Stimulated activated naive CD4-positive, alpha-beta T cell treated with Interleukin-2 at 50 U/mL for 16 hours (primary cell): ENCODE data around the gene FAM185A.
"Not testable (repeated sequence)": the region's sequence is repeated elsewhere in the genome, so short reads cannot be mapped to it uniquely, and the experiment has no call there.

ENCODE experiments used
- DNase-seq: peaks from one replicate; lab custom pipeline; 2025; lab: John Stamatoyannopoulos, UW

Gene FAM185A

GRCh38 chr7:102778663-102779062, 29.9 kb downstream of the FAM185A start:
- not testable (repeated sequence) for DNase-seq

DNA sequence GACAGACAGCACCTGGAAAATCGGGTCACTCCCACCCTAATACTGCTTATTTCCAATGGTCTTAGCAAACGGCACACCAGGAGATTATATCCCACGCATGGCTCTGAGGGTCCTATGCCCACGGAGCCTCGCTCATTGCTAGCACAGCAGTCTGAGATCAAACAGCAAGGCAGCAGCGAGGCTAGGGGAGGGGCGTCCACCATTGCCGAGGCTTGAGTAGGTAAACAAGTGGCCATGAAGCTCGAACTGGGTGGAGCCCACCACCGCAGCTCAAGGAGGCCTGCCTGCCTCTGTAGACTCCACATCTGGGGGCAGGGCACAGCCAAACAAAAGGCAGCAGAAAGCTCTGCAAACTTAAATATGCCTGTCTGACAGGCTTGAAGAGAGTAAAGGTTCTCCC, 32.1 kb downstream of the FAM185A start:
- DNase-seq, result not testable (repeated sequence)

GRCh38 chr7:102788770-102789169, 40.0 kb downstream of the FAM185A start:
- DNase-seq, result not testable (repeated sequence)

- DNase-seq, result not testable (repeated sequence)
Observed at GRCh38 chr7:102790364-102791100, 41.7 kb downstream of the FAM185A start.

DNA sequence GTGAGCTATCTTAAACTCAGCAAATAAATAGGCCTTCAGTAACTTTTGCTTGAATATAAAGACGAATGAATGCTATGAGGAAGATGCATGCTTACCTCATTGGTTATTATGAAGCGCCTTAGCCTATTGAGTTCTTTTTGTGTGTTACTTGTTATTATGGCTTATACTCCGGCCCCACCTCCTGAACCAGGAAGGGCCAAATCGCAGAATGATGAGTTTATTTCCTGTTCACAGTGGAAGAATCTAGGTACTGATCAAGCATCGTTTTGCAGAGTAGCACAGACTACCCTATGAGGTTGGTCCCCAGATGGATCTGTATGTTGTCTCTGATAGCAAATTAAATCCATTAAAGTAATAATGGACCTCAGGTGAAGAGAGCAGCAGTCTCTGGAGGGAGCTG, 42.6 kb downstream of the FAM185A start:
- DNase-seq, result not testable (repeated sequence)

GRCh38 chr7:102791831-102792230, 43.0 kb downstream of the FAM185A start:
- not testable (repeated sequence) for DNase-seq

GRCh38 chr7:102794567-102794966, 45.8 kb downstream of the FAM185A start:
- DNase-seq, result not testable (repeated sequence)

DNA sequence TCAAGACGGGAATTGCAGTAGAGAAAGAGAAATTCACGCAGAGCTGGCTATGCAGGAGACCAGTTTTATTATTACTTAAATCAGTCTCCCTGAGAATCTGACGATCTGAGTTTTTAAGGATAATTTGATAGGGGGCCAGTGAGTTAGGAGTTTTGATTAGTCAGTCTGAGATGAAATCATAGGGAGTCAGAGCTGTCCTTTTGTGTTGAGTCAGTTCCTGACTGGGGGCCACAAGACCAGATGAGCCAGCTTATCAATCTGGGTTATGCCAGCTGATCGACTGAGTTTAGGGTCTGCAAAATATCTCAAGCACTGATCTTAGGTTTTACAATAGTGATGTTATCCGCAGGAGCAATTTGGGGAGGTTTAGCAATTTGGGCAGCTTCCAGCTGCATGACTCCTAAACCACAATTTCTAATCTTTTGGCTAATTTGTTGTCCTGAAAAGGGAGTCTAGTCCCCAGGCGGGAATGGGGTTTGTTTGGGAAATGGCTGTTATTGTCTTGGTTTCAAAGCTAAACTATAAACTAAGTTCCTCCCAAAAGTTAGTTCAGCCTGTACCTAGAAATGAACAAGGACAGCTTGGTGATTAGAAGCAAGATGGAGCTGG, 47.3 kb downstream of the FAM185A start:
- not testable (repeated sequence) for DNase-seq

GRCh38 chr7:102806613-102807012, 57.8 kb downstream of the FAM185A start:
- no peak for DNase-seq

- no peak for DNase-seq
Observed at GRCh38 chr7:102810916-102811315, 62.1 kb downstream of the FAM185A start.

DNA sequence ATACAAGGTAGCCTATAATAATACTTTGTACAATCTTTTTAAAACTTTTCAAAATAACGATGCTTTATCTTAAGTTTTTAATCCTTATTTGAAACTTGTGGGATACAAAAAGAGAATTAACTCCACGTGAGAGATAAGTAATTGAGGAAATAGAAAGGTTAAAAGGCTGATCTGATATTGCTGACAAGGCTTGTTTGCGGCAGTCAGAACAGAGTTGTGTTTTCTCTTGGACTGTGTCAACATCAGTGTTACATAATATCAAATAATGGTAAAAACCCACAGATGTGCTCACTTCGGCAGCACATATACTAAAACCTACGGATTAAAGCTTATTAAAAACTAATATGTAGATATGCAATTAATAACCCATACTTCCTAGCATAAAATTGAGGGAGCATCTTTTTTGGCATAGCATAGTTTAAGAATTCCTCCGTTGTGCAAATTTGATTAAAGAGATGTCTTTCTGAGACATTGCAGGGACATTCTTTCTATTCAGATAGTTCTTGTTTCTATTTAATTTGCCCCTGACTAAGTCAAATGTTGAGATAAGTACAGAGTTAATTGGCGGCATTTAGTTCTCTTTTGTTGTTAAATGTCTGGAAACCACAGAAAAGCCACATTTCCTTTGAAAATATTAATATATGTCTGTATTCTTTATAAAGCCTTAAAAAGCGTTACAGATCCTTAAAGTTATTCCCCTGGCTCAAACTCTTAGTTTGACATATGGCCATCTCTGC, 63.3 kb downstream of the FAM185A start:
- DNase-seq, result no peak

DNA sequence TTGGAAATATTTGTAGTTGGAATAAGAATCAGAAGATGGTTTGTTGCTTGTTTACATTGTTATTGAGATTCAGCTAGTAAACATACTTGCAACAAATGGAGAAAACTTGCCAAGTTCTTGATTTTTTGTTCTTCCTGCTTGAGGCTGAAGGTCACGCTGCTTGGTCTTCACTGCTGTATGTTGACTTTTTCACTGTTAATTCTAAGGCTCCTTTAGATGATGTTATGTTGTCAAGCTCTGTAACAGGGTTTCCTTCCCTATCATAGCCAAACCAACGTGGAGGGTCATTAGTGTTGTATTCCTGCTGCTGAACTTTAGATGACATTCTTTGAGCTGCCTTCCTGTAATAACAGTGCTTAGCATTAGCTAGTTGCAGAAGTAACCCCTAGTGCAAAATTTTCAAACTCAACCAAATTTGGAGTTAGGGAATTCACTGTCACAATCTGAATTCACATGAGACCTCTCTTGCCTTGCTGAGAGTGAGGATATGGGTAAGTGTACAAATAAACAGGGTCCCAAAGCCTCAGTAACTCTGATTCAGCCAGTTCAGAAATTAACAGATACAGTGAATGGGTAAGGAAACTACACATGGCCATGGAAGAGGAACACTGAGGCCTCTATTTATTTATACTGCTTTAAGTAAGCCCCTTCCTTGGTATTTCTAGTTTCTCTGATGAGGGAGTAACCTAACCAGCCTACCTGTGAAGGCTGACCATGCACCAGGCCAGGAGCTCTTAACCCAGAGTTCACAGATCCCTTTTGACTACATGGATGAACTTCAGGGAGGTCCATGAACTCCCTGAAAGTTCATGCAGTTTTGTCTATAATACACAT, 64.6 kb downstream of the FAM185A start:
- no peak for DNase-seq

GRCh38 chr7:102814025-102814471, 65.2 kb downstream of the FAM185A start:
- DNase-seq, result no peak

DNA sequence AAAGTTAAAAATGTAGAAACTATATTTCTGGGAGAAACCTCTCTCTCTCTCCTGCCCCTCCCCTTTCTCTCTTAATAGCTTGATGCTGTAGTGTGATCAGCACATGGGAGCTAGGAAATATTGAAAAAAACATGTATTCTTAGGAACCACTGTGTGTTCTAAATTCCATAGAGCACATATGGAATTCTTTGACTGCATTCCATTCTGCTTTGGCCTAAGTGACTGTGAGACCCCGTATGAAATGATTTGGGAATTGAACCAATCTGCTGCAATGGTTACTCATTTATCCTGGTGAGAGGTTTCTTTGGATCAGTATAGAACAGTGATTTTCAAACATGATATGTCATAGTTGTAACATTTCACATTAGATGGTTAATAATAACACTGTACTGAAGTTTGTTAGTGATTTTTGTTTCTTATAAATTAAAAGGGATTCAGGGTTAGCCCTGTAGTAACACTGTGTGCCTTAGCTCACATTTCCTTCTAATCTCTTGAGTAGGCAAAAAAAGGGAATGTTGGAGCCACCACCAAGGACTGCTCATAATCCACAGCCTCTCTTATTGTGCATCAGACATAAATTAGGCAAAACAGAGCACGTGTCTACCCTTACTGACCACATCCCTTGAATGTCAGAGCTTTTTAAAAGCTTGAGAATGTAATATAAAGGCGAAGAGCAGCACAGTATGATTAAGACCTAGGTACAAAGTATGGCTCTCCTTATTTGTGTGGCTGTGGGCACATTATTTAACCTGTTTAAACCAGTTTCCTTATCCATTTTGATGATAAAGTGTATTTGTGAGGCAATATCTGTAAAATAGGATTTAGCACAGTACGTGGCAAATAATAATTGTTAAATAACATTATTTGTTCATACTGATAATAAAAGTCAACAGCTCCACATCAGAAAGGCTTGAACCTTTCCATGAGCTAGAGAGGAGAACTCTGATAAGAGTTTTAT, 69.1 kb downstream of the FAM185A start:
- no peak for DNase-seq

DNA sequence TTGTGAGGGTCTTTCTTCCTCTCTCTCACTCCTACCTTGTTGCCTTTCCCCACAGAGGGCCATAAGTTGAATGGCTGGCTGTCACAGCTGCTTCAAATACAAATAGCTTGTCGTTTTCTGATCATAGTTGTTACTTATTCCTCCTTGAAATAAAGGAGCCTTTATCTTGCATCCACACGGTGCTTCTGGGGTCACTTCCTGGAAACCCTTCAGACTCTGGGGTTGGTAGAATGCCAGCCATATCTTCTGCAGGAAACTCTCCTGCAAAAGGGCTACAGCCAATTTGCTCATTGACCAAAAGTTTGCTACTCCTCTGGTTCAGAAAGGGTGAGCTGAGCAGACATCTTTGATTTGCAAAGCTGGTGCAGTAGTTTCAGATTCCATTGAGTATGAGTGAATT, 70.4 kb downstream of the FAM185A start:
- no peak for DNase-seq

DNA sequence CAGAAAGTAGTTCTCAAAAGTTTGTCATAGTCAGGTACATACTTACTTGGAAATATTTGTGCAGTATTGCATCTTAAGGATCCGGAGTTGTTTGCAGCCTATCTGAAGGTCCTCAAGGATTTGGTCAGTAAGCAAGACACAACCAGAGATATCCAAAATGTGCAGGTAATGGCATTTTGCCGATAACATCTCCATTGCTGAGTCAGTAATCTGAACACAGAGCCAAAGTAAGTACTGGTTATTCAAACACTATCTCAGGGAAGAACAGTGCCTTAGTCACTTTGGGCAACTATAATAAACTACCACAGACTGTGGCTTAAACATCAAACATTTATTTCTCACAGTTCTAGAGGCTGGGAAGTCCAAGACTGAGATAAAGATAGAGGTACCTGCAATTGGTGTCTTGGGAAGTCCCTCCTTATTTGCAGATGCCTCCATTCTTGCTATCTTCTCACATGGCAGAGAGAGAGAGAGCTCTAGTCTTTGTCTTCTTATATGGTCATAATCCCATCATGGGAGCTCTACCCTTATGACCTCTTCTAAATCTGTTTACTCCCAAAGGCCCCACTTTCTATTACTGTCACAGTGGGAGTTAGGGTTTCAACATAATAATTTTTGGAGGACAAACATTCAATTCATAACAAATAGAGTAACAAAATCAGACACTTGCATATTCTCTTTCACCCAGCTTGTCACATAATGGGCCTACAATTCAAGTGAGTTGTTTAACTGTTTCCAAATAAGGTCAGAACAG, 73.4 kb downstream of the FAM185A start:
- no peak for DNase-seq

GRCh38 chr7:102823390-102824119, 74.8 kb downstream of the FAM185A start:
- DNase-seq, result no peak

DNA sequence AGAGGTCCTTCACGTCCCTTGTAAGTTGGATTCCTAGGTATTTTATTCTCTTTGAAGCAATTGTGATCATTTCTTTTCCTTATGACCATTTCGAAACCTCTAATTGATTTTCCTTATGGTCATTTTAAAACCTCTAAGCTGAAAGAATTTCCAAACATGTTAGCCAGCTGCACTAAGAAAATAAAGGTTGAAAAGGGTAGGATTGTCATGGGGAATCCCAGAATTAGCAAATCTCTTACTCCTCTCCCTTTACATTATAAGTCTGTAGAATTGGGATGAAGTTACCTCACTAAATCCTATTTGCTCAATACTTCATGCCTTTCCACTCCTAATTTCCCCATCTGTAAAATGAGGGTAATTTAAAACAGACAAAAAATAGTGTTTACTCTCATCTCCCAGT, 79.5 kb downstream of the FAM185A start:
- DNase-seq, result no peak

DNA sequence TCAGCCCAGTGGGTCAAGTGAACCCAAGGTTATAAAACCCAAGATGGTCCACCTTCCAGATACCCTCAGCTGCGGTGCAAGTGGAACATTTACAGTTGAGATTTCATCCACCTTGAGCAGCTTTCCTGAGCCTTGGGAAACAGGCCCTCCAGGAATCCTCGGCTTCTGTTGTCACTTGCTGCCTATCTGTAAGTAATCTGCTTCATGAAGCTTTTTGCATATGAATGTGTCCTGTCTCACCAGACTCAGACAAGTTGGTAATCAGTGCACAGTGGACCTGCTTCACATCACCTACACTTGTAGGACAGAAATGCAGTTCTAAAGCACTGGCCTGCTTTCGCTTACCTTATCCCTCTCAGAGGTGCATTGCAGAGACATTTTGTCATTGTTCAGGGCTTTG, 80.3 kb downstream of the FAM185A start:
- DNase-seq, result no peak
